HG02588 (cell line): ENCODE measurements around the gene CYTH2.

ENCODE experiments used
- ATAC-seq: cut with Tn5 transposase; IDR thresholded peaks from one replicate; pipeline ENCODE4 v1.9.1; 2021; ENCODE audit warnings: mild to moderate bottlenecking, moderate library complexity; ENCODE audit not compliant: unreplicated experiment

The CYTH2 gene, protein sequence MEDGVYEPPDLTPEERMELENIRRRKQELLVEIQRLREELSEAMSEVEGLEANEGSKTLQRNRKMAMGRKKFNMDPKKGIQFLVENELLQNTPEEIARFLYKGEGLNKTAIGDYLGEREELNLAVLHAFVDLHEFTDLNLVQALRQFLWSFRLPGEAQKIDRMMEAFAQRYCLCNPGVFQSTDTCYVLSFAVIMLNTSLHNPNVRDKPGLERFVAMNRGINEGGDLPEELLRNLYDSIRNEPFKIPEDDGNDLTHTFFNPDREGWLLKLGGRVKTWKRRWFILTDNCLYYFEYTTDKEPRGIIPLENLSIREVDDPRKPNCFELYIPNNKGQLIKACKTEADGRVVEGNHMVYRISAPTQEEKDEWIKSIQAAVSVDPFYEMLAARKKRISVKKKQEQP

DNA sequence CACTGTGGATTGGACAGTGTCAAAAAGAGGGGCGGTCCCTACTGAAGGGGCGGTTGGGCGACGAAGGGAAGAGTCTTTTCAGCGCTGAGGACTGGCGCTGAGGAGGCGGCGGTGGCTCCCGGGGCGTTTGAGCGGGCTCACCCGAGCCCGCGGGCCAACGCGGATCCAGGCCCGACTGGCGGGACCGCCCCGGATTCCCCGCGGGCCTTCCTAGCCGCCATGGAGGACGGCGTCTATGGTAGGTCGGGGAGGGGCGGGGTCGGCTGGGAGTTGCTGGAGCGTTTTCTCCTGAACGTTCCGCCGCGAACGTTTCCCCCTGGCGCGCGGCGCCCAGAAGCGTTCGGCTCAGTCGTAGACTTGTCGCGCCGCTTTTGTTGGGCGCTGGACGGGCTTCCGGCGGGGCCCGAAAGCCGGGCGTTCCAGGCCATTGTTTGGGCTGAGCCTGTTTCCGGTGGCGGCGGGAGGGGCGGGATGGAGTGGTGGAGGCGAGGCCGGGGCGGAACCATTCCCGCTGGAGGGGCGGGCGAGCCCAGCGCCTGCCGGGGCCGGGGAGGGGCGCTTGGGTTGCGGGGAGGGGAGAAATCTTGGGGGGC is at the start of gene CYTH2:
Gene CYTH2, plus strand, starts transcription at position 81 of the 593 bp plus-strand sequence. Its CDS starts 139 bp downstream, at position 220.
- peak; percentile 20 for ATAC-seq

GRCh38 chr19:48421548-48421947 is 47.6 kb upstream of the CYTH2 start:
- ATAC-seq = no peak

- ATAC-seq = no peak
Observed at GRCh38 chr19:48424694-48425219, 44.4 kb upstream of the CYTH2 start.

DNA sequence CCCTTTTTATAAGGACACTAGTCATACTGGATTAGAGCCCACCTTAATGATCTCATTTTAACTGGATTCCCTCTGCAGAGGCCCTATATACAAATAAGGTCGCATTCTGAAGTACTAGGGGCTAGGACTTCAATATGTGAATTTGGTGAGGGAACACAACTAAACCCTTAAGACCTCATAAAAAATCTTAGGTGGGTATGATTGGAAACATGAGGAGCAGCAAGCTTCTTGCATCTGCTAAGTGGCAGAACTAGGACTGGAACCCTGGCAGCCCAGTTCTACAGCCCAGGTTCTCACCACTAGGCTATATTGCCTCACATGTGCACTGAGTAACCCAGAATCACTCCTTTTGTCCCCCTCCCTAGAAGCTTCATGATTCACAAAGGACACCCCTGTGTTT is 40.5 kb upstream of the CYTH2 start:
- ATAC-seq = no peak

DNA sequence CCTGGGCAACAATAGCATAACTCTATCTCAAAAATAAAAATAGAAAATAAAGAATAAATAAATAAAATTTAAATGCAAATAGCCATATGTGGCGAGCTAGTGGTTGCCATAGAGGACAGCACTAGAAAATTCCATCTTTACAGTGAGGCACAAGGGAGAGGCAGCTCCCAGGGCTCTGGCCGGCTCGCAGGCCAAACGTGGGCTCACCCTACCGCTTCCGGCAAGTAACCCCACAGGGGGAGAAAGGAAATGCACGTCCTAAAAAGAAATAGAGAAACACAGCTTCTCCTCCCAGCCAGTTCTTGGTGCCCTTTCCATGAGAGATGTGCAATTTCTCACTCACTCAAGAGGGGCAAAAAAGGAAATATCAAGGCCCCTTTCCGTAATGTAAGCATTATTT is 35.8 kb upstream of the CYTH2 start:
- ATAC-seq = no peak

GRCh38 chr19:48436586-48436985 is 32.6 kb upstream of the CYTH2 start:
- no peak for ATAC-seq

DNA sequence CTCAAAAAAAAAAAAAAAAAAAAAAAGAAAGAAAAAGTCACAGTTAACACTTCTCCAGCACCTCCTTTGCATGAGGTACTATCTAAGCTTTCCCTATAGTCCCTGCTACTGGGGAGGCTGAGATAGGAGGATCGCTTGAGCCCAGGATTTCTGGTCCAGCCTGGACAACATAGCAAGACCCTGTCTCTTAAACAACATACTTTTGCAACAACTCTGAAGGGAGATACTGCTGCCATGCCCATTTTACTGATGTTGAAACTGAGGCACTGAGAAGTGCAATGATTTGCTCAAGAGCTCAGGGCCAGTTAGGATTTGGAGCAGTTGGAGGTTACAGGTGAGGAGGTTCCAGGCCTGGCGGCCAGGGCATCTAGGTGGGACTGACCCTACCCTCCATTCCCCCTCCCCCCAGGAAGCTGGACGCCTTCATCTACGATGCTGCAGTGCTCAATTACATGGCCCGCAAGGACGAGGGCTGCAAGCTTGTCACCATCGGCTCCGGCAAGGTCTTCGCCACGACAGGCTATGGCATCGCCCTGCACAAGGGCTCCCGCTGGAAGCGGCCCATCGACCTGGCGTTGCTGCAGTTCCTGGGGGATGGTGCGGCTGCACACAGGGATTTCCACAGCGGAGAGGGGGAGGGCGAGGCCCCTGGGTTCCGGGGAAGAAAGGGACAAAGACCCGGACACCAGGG is 27.7 kb upstream of the CYTH2 start:
- no peak for ATAC-seq

DNA sequence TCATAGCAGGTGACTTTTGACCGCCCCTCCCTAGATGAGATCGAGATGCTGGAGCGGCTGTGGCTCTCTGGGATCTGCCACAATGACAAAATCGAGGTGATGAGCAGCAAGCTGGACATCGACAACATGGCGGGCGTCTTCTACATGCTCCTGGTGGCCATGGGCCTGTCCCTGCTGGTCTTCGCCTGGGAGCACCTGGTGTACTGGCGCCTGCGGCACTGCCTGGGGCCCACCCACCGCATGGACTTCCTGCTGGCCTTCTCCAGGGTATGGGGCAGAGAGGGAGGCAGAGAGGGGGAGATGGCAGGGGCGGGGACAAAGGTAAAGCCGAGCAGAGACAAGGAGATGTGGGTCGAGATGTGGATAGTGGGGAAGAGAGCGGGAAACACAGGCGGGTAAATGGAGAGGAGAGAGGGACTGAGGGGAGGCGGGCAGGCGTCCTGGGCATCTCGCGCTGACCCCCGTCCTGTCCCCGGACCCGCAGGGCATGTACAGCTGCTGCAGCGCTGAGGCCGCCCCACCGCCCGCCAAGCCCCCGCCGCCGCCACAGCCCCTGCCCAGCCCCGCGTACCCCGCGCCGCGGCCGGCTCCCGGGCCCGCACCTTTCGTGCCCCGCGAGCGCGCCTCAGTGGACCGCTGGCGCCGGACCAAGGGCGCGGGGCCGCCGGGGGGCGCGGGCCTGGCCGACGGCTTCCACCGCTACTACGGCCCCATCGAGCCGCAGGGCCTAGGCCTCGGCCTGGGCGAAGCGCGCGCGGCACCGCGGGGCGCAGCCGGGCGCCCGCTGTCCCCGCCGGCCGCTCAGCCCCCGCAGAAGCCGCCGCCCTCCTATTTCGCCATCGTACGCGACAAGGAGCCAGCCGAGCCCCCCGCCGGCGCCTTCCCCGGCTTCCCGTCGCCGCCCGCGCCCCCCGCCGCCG is 26.8 kb upstream of the CYTH2 start:
- no peak for ATAC-seq

DNA sequence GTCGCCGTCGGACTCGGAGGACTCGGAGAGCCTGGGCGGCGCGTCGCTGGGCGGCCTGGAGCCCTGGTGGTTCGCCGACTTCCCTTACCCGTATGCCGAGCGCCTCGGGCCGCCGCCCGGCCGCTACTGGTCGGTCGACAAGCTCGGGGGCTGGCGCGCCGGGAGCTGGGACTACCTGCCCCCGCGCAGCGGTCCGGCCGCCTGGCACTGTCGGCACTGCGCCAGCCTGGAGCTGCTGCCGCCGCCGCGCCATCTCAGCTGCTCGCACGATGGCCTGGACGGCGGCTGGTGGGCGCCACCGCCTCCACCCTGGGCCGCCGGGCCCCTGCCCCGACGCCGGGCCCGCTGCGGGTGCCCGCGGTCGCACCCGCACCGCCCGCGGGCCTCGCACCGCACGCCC is 25.9 kb upstream of the CYTH2 start:
- no peak for ATAC-seq

DNA sequence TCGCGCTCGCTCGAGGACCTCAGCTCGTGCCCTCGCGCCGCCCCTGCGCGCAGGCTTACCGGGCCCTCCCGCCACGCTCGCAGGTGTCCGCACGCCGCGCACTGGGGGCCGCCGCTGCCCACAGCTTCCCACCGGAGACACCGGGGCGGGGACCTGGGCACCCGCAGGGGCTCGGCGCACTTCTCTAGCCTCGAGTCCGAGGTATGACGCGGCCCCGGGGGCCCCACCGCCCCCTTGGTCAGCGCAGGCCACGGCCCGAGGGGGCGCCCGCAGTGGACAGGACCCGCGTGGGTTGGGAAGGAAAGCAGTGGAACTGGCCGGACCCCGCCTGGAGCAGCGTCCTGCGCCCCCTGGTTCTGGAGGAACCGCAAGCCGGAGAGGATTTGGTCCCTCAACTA is 25.4 kb upstream of the CYTH2 start:
- no peak for ATAC-seq

GRCh38 chr19:48444129-48444935 is 24.8 kb upstream of the CYTH2 start:
- ATAC-seq = no peak

- no peak for ATAC-seq
Observed at GRCh38 chr19:48444936-48445200, 24.3 kb upstream of the CYTH2 start.

GRCh38 chr19:48445256-48445605 is 23.9 kb upstream of the CYTH2 start:
- ATAC-seq = no peak

- peak; percentile 68 for ATAC-seq
Observed at GRCh38 chr19:48445606-48446481, 23.3 kb upstream of the CYTH2 start, which contains the start of gene GRWD1. Gene GRWD1 (plus strand): TSS chr19:48445983. CDS start chr19:48446006, 23 bp downstream.

GRCh38 chr19:48446579-48446978 is 22.6 kb upstream of the CYTH2 start:
- ATAC-seq = no peak

DNA sequence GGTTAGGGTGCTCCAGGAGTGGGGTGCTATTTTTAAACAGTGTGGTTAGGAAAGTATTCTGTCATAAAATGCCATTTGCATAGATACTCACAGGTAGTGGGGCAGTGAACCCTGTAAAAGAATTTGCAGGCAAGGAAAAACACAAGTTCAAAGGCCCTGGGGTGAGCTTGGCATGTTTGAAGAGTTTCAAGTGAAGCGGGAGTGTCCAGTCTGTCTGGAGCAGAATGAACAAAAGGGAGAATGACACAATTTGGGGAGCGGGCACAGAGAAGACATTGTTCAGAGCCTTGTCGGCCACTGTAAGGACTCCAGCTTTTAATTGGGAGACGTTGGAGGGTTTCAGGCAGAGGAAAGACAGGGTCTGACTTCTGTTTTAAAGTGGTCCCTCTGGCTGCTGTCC is 20.6 kb upstream of the CYTH2 start:
- ATAC-seq = no peak

DNA sequence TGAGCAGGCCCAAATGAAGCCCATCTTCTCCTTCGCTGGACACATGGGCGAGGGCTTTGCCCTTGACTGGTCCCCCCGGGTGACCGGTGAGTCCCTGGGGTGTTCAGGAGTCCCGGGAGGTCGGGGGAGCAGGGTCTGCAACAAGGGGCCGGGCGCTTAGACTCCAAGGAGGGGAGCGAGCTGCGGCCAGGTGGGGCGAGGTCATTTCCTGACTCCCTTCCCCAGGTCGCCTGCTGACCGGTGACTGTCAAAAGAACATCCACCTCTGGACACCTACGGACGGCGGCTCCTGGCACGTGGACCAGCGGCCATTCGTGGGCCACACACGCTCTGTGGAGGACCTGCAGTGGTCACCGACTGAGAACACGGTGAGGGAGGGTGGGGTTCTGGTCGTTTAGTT is 18.7 kb upstream of the CYTH2 start:
- no peak for ATAC-seq

DNA sequence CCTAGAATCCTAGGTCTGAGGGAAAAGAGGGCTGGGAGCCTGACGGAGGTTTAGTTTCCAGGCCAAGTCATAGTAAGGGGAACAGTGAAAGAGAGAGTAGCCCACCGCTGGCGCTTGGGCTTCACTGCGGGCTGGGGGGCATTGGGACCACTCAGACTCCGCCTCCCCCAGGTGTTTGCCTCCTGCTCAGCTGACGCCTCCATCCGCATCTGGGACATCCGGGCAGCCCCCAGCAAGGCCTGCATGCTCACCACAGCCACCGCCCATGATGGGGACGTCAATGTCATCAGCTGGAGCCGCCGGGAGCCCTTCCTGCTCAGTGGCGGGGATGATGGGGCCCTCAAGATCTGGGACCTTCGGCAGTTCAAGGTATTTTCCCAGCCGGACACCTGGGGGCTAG is 18.3 kb upstream of the CYTH2 start:
- no peak for ATAC-seq

GRCh38 chr19:48451624-48452023 is 17.5 kb upstream of the CYTH2 start:
- no peak for ATAC-seq
